ENCODE measurements around the gene GTPBP1.

The GTPBP1 gene

GRCh38 chr22:38738475-38739070 is 32.8 kb downstream of the GTPBP1 start:
- peaks cover 58% of the 10 kb centered on the region for H3K4me1 Mint-ChIP-seq (ENCODE audit: low read depth)
- H3K4me3 Mint-ChIP-seq, result no peak overlapping the region
- no peaks in the 10 kb centered on the region for H3K27me3 Mint-ChIP-seq
- H3K27ac Mint-ChIP-seq, result peak overlapping the region; percentile 94
- H3K9me3 Mint-ChIP-seq (ENCODE audit: low read depth), result no peaks in the 10 kb centered on the region
- H3K36me3 Mint-ChIP-seq, result peaks cover 5% of the 10 kb centered on the region

- Mint-ChIP-seq H3K9me3 (ENCODE audit: low read depth) (no peaks in the 10 kb centered on the region), H3K27ac (peak overlapping the region; percentile 58), H3K27me3 (no peaks in the 10 kb centered on the region), H3K4me1 (ENCODE audit: low read depth) (peaks cover 56% of the 10 kb centered on the region), H3K4me3 (no peak overlapping the region), H3K36me3 (peaks cover 5% of the 10 kb centered on the region)
Observed at GRCh38 chr22:38739300-38740055, 33.7 kb downstream of the GTPBP1 start.

- H3K4me3 Mint-ChIP-seq, result no peak overlapping the region
- no peaks in the 10 kb centered on the region for H3K9me3 Mint-ChIP-seq (ENCODE audit: low read depth)
- peaks cover 5% of the 10 kb centered on the region for H3K36me3 Mint-ChIP-seq
- no peaks in the 10 kb centered on the region for H3K27me3 Mint-ChIP-seq
- H3K27ac Mint-ChIP-seq, result peak overlapping the region; percentile 58
- peaks cover 56% of the 10 kb centered on the region for H3K4me1 Mint-ChIP-seq (ENCODE audit: low read depth)
Observed at GRCh38 chr22:38740116-38740723, 34.5 kb downstream of the GTPBP1 start.

GRCh38 chr22:38740754-38741153 is 35.0 kb downstream of the GTPBP1 start:
- H3K4me3 Mint-ChIP-seq, result no peak overlapping the region
- peaks cover 53% of the 10 kb centered on the region for H3K4me1 Mint-ChIP-seq (ENCODE audit: low read depth)
- H3K27me3 Mint-ChIP-seq, result no peaks in the 10 kb centered on the region
- H3K27ac Mint-ChIP-seq, result peak overlapping the region; percentile 85
- peaks cover 5% of the 10 kb centered on the region for H3K36me3 Mint-ChIP-seq
- no peaks in the 10 kb centered on the region for H3K9me3 Mint-ChIP-seq (ENCODE audit: low read depth)

GRCh38 chr22:38741166-38741565 is 35.4 kb downstream of the GTPBP1 start:
- peak overlapping the region; percentile 85 for H3K27ac Mint-ChIP-seq
- no peaks in the 10 kb centered on the region for H3K9me3 Mint-ChIP-seq (ENCODE audit: low read depth)
- peaks cover 52% of the 10 kb centered on the region for H3K4me1 Mint-ChIP-seq (ENCODE audit: low read depth)
- peaks cover 5% of the 10 kb centered on the region for H3K36me3 Mint-ChIP-seq
- no peak overlapping the region for H3K4me3 Mint-ChIP-seq
- H3K27me3 Mint-ChIP-seq, result no peaks in the 10 kb centered on the region

GRCh38 chr22:38741576-38741975 is 35.8 kb downstream of the GTPBP1 start:
- Mint-ChIP-seq H3K4me3 (no peak overlapping the region), H3K4me1 (ENCODE audit: low read depth) (peaks cover 49% of the 10 kb centered on the region), H3K36me3 (peaks cover 5% of the 10 kb centered on the region), H3K27me3 (no peaks in the 10 kb centered on the region), H3K27ac (peak overlapping the region; percentile 85), H3K9me3 (ENCODE audit: low read depth) (no peaks in the 10 kb centered on the region)

- Mint-ChIP-seq H3K36me3 (peaks cover under 1% of the 10 kb centered on the region), H3K4me3 (no peak overlapping the region), H3K4me1 (ENCODE audit: low read depth) (peaks cover 44% of the 10 kb centered on the region), H3K27me3 (no peaks in the 10 kb centered on the region), H3K9me3 (ENCODE audit: low read depth) (no peaks in the 10 kb centered on the region), H3K27ac (peak overlapping the region; percentile 85)
Observed at GRCh38 chr22:38742176-38742942, 36.6 kb downstream of the GTPBP1 start.

- no peaks in the 10 kb centered on the region for H3K27me3 Mint-ChIP-seq
- peak overlapping the region; percentile 77 for H3K27ac Mint-ChIP-seq
- no peak overlapping the region for H3K4me3 Mint-ChIP-seq
- H3K36me3 Mint-ChIP-seq, result no peaks in the 10 kb centered on the region
- peaks cover 47% of the 10 kb centered on the region for H3K4me1 Mint-ChIP-seq (ENCODE audit: low read depth)
- no peaks in the 10 kb centered on the region for H3K9me3 Mint-ChIP-seq (ENCODE audit: low read depth)
Observed at GRCh38 chr22:38744981-38745380, 39.2 kb downstream of the GTPBP1 start.

GRCh38 chr22:38745676-38746460 is 40.1 kb downstream of the GTPBP1 start:
- Mint-ChIP-seq H3K27me3 (no peaks in the 10 kb centered on the region), H3K4me3 (no peak overlapping the region), H3K9me3 (ENCODE audit: low read depth) (no peaks in the 10 kb centered on the region), H3K36me3 (no peaks in the 10 kb centered on the region), H3K27ac (peak overlapping the region; percentile 77), H3K4me1 (ENCODE audit: low read depth) (peaks cover 50% of the 10 kb centered on the region)

- Mint-ChIP-seq H3K9me3 (ENCODE audit: low read depth) (no peaks in the 10 kb centered on the region), H3K36me3 (no peaks in the 10 kb centered on the region), H3K4me1 (ENCODE audit: low read depth) (peaks cover 62% of the 10 kb centered on the region), H3K27ac (peak overlapping the region; percentile 82), H3K4me3 (no peak overlapping the region), H3K27me3 (no peaks in the 10 kb centered on the region)
Observed at GRCh38 chr22:38748487-38749136, 42.9 kb downstream of the GTPBP1 start.

GRCh38 chr22:38750104-38750503 is 44.4 kb downstream of the GTPBP1 start:
- Mint-ChIP-seq H3K4me3 (peak overlapping the region; percentile 63), H3K27ac (peak overlapping the region; percentile 99), H3K4me1 (ENCODE audit: low read depth) (peaks cover 69% of the 10 kb centered on the region), H3K9me3 (ENCODE audit: low read depth) (no peaks in the 10 kb centered on the region), H3K27me3 (no peaks in the 10 kb centered on the region), H3K36me3 (no peaks in the 10 kb centered on the region)

- peak overlapping the region; percentile 99 for H3K27ac Mint-ChIP-seq
- peak overlapping the region; percentile 92 for H3K4me3 Mint-ChIP-seq
- H3K36me3 Mint-ChIP-seq, result no peaks in the 10 kb centered on the region
- peaks cover 68% of the 10 kb centered on the region for H3K4me1 Mint-ChIP-seq (ENCODE audit: low read depth)
- no peaks in the 10 kb centered on the region for H3K27me3 Mint-ChIP-seq
- H3K9me3 Mint-ChIP-seq (ENCODE audit: low read depth), result no peaks in the 10 kb centered on the region
Observed at GRCh38 chr22:38750638-38751037, 44.9 kb downstream of the GTPBP1 start.

- H3K4me3 Mint-ChIP-seq, result peak overlapping the region; percentile 92
- H3K36me3 Mint-ChIP-seq, result no peaks in the 10 kb centered on the region
- peaks cover 66% of the 10 kb centered on the region for H3K4me1 Mint-ChIP-seq (ENCODE audit: low read depth)
- H3K27ac Mint-ChIP-seq, result peak overlapping the region; percentile 99
- no peaks in the 10 kb centered on the region for H3K9me3 Mint-ChIP-seq (ENCODE audit: low read depth)
- no peaks in the 10 kb centered on the region for H3K27me3 Mint-ChIP-seq
Observed at GRCh38 chr22:38751066-38751421, 45.3 kb downstream of the GTPBP1 start.
